ENCODE data around the gene POU1F1. TPM values are rescaled to one million over a fixed set of nuclear protein-coding genes. Genes with fewer than 3 reads are reported as not detected.

POU1F1 gene
- not detected in 2 replicates for total RNA-seq

- H3K79me2 ChIP-seq (ENCODE audit: insufficient read depth, low read length) = no peaks in the 10 kb centered on the region
- no peaks in the 10 kb centered on the region for H3K9me3 ChIP-seq (ENCODE audit: low read depth, low read length)
- no peak within 1 kb of the TSS for H3K27ac ChIP-seq (ENCODE audit: low read depth, low read length)
Measured at GRCh38 chr3:87276484-87276883, at the start of gene POU1F1. TSS of gene POU1F1 (minus strand) at chr3:87276584. CDS start at chr3:87276462, 122 bp downstream.

GRCh38 chr3:87324609-87325008, 48.2 kb upstream of the POU1F1 start:
- no peak for DNase-seq (ENCODE audit: insufficient read length, low spot score, missing footprints)
- no peaks in the 10 kb centered on the region for H4K20me1 ChIP-seq (ENCODE audit: insufficient read depth, low read length)
- no peaks in the 10 kb centered on the region for H3K27me3 ChIP-seq (ENCODE audit: insufficient read depth, low read length)
- H3K4me1 ChIP-seq (ENCODE audit: insufficient read depth, low read length) = no peaks in the 10 kb centered on the region
- H3K79me2 ChIP-seq (ENCODE audit: insufficient read depth, low read length) = no peaks in the 10 kb centered on the region
- no peaks in the 10 kb centered on the region for H3K36me3 ChIP-seq (ENCODE audit: insufficient read depth, low read length)
- TF ChIP-seq CTCF (IDR thresholded peaks at IDR 0.05; ENCODE audit: extremely low read depth, low read depth, low read length) = no peak
- no peak overlapping the region for H3K4me3 ChIP-seq (ENCODE audit: insufficient read depth, low read length)
- no peak overlapping the region for H2AFZ ChIP-seq (ENCODE audit: low read length)
- H3K9me3 ChIP-seq (ENCODE audit: low read depth, low read length) = no peaks in the 10 kb centered on the region
- no peak overlapping the region for H3K27ac ChIP-seq (ENCODE audit: low read depth, low read length)
- H3K4me2 ChIP-seq (ENCODE audit: insufficient read depth, low read length) = no peak overlapping the region

More at GRCh38 chr3:87276484-87276883, at the start of gene POU1F1:
- Histone ChIP-seq H3K27me3 (ENCODE audit: insufficient read depth, low read length) (no peaks in the 10 kb centered on the region), H3K4me3 (ENCODE audit: insufficient read depth, low read length) (no peak within 1 kb of the TSS), H3K36me3 (ENCODE audit: insufficient read depth, low read length) (no peaks in the 10 kb centered on the region), H2AFZ (ENCODE audit: low read length) (no peak within 1 kb of the TSS), H4K20me1 (ENCODE audit: insufficient read depth, low read length) (no peaks in the 10 kb centered on the region), H3K4me1 (ENCODE audit: insufficient read depth, low read length) (no peaks in the 10 kb centered on the region), H3K4me2 (ENCODE audit: insufficient read depth, low read length) (no peak within 1 kb of the TSS)
- TF ChIP-seq CTCF (IDR thresholded peaks at IDR 0.05; ENCODE audit: extremely low read depth, low read depth, low read length) = no peak
- no peak for DNase-seq (ENCODE audit: insufficient read length, low spot score, missing footprints)

- Histone ChIP-seq H3K36me3 (ENCODE audit: insufficient read depth, low read length) (no peaks in the 10 kb centered on the region), H2AFZ (ENCODE audit: low read length) (peak overlapping the region; percentile 7), H3K27ac (ENCODE audit: low read depth, low read length) (no peak overlapping the region), H3K4me1 (ENCODE audit: insufficient read depth, low read length) (peaks cover 10% of the 10 kb centered on the region), H3K4me2 (ENCODE audit: insufficient read depth, low read length) (no peak overlapping the region), H4K20me1 (ENCODE audit: insufficient read depth, low read length) (no peaks in the 10 kb centered on the region), H3K9me3 (ENCODE audit: low read depth, low read length) (no peaks in the 10 kb centered on the region), H3K4me3 (ENCODE audit: insufficient read depth, low read length) (no peak overlapping the region), H3K27me3 (ENCODE audit: insufficient read depth, low read length) (no peaks in the 10 kb centered on the region), H3K79me2 (ENCODE audit: insufficient read depth, low read length) (no peaks in the 10 kb centered on the region)
- TF ChIP-seq CTCF (IDR thresholded peaks at IDR 0.05; ENCODE audit: extremely low read depth, low read depth, low read length) = no peak
- DNase-seq (ENCODE audit: insufficient read length, low spot score, missing footprints) = no peak
Measured at GRCh38 chr3:87320756-87321626, 44.6 kb upstream of the POU1F1 start.

- TF ChIP-seq CTCF (IDR thresholded peaks at IDR 0.05; ENCODE audit: extremely low read depth, low read depth, low read length) = no peak
- Histone ChIP-seq H2AFZ (ENCODE audit: low read length) (no peak overlapping the region), H3K27me3 (ENCODE audit: insufficient read depth, low read length) (no peaks in the 10 kb centered on the region), H3K4me1 (ENCODE audit: insufficient read depth, low read length) (peaks cover 10% of the 10 kb centered on the region), H4K20me1 (ENCODE audit: insufficient read depth, low read length) (no peaks in the 10 kb centered on the region), H3K9me3 (ENCODE audit: low read depth, low read length) (no peaks in the 10 kb centered on the region), H3K4me3 (ENCODE audit: insufficient read depth, low read length) (no peak overlapping the region), H3K79me2 (ENCODE audit: insufficient read depth, low read length) (no peaks in the 10 kb centered on the region), H3K36me3 (ENCODE audit: insufficient read depth, low read length) (no peaks in the 10 kb centered on the region), H3K27ac (ENCODE audit: low read depth, low read length) (no peak overlapping the region), H3K4me2 (ENCODE audit: insufficient read depth, low read length) (peak overlapping the region; percentile 59)
- DNase-seq (ENCODE audit: insufficient read length, low spot score, missing footprints) = no peak
Measured at GRCh38 chr3:87318617-87319021, 42.2 kb upstream of the POU1F1 start.
